ENCODE measurements around the gene CCDC88C. TPM values are rescaled to one million over a fixed set of nuclear protein-coding genes. Genes with fewer than 3 reads are reported as not detected.

The CCDC88C gene
- total RNA-seq, 1 experiment from 2014 or later: 19.7 TPM

- Histone ChIP-seq H3F3A (ENCODE audit: low read length, unreplicated experiment) (no peaks in the 10 kb centered on the region), H4K20me1 (ENCODE audit: low read length) (no peaks in the 10 kb centered on the region), H3K27ac (ENCODE audit: low read length) (no peak overlapping the region), H3K4me1 (ENCODE audit: insufficient read depth, low read length) (peaks cover 30% of the 10 kb centered on the region), H3K9me3 (ENCODE audit: low read length) (no peaks in the 10 kb centered on the region), H3K4me3 (ENCODE audit: low read length) (no peak overlapping the region), H3K27me3 (ENCODE audit: low read length) (no peaks in the 10 kb centered on the region), H3K9me2 (replicated peaks; ENCODE audit: low read length) (no peaks in the 10 kb centered on the region), H3K9ac (ENCODE audit: low read length) (no peak overlapping the region), H2AFZ (ENCODE audit: low read length) (no peak overlapping the region), H3K79me2 (ENCODE audit: low read length) (no peaks in the 10 kb centered on the region), H3K4me2 (ENCODE audit: low read length) (no peak overlapping the region), H3K36me3 (ENCODE audit: low read depth, low read length) (peaks cover 11% of the 10 kb centered on the region)
- no peak for TF ChIP-seq CTCF (conservative IDR thresholded peaks at IDR 0.05; ENCODE audit: low read depth, low read length)
- no peak for ATAC-seq
- ChIA-PET POLR2A (ENCODE audit: unreplicated experiment) (no interaction called here), CTCF (no interaction called here)
- BruUV-seq (replicated peaks): no TSS peak
- DNase-seq: no peak
- intact Hi-C loops (cut with micrococcal nuclease): no loop called here
Observed at GRCh38 chr14:91279354-91279753, 138.3 kb downstream of the CCDC88C start.

- Histone ChIP-seq H3K4me3 (ENCODE audit: low read length) (no peak overlapping the region), H3K27me3 (ENCODE audit: low read length) (no peaks in the 10 kb centered on the region), H3K4me2 (ENCODE audit: low read length) (no peak overlapping the region), H3K9me3 (ENCODE audit: low read length) (no peaks in the 10 kb centered on the region), H2AFZ (ENCODE audit: low read length) (no peak overlapping the region), H3K36me3 (ENCODE audit: low read depth, low read length) (peaks cover 11% of the 10 kb centered on the region), H3K27ac (ENCODE audit: low read length) (no peak overlapping the region), H3F3A (ENCODE audit: low read length, unreplicated experiment) (no peaks in the 10 kb centered on the region), H3K79me2 (ENCODE audit: low read length) (no peaks in the 10 kb centered on the region), H3K4me1 (ENCODE audit: insufficient read depth, low read length) (peaks cover 20% of the 10 kb centered on the region), H4K20me1 (ENCODE audit: low read length) (no peaks in the 10 kb centered on the region), H3K9me2 (replicated peaks; ENCODE audit: low read length) (no peaks in the 10 kb centered on the region), H3K9ac (ENCODE audit: low read length) (no peak overlapping the region)
- BruUV-seq (replicated peaks): no TSS peak
- no peak for DNase-seq
- CTCF ChIA-PET: no interaction called here
- POLR2A ChIA-PET (ENCODE audit: unreplicated experiment): interaction anchor here (0.6 kb wide), 1 partner anchor 218 kb away, joined by 4 read pairs; the partner anchor contains the start of gene RPS6KA5
- TF ChIP-seq CTCF (conservative IDR thresholded peaks at IDR 0.05; ENCODE audit: low read depth, low read length) (no peak), EZH2 (IDR thresholded peaks at IDR 0.05; ENCODE audit: low read length, unreplicated experiment) (no peak), EZH2phosphoT487 (IDR thresholded peaks at IDR 0.05; ENCODE audit: borderline replicate concordance, low read length) (no peak)
- no peak for ATAC-seq
- intact Hi-C loops (cut with micrococcal nuclease): no loop called here
Observed at GRCh38 chr14:91278383-91278715, 139.3 kb downstream of the CCDC88C start.

GRCh38 chr14:91277546-91278382, 139.9 kb downstream of the CCDC88C start:
- no peak overlapping the region for H3K4me3 ChIP-seq (ENCODE audit: low read length)
- H4K20me1 ChIP-seq (ENCODE audit: low read length): no peaks in the 10 kb centered on the region
- ChIA-PET CTCF (no interaction called here), POLR2A (ENCODE audit: unreplicated experiment) (no interaction called here)
- no peak overlapping the region for H3K4me2 ChIP-seq (ENCODE audit: low read length)
- intact Hi-C loops (cut with micrococcal nuclease): no loop called here
- BruUV-seq (replicated peaks): no TSS peak
- DNase-seq (no peak), ATAC-seq (no peak)
- TF ChIP-seq EZH2 (IDR thresholded peaks at IDR 0.05; ENCODE audit: low read length, unreplicated experiment) (no peak), EZH2phosphoT487 (IDR thresholded peaks at IDR 0.05; ENCODE audit: borderline replicate concordance, low read length) (no peak), CTCF (conservative IDR thresholded peaks at IDR 0.05; ENCODE audit: low read depth, low read length) (no peak)
- no peaks in the 10 kb centered on the region for H3K9me3 ChIP-seq (ENCODE audit: low read length)
- H3K36me3 ChIP-seq (ENCODE audit: low read depth, low read length): peaks cover 11% of the 10 kb centered on the region
- H3K79me2 ChIP-seq (ENCODE audit: low read length): no peaks in the 10 kb centered on the region
- no peak overlapping the region for H3K27ac ChIP-seq (ENCODE audit: low read length)
- H3K9ac ChIP-seq (ENCODE audit: low read length): no peak overlapping the region
- no peak overlapping the region for H2AFZ ChIP-seq (ENCODE audit: low read length)
- H3F3A ChIP-seq (ENCODE audit: low read length, unreplicated experiment): no peaks in the 10 kb centered on the region
- H3K27me3 ChIP-seq (ENCODE audit: low read length): no peaks in the 10 kb centered on the region
- H3K9me2 ChIP-seq (replicated peaks; ENCODE audit: low read length): no peaks in the 10 kb centered on the region
- peaks cover 14% of the 10 kb centered on the region for H3K4me1 ChIP-seq (ENCODE audit: insufficient read depth, low read length)

Measured in PC-3 (cell line).